ENCODE results near the gene MUSK.

DNA sequence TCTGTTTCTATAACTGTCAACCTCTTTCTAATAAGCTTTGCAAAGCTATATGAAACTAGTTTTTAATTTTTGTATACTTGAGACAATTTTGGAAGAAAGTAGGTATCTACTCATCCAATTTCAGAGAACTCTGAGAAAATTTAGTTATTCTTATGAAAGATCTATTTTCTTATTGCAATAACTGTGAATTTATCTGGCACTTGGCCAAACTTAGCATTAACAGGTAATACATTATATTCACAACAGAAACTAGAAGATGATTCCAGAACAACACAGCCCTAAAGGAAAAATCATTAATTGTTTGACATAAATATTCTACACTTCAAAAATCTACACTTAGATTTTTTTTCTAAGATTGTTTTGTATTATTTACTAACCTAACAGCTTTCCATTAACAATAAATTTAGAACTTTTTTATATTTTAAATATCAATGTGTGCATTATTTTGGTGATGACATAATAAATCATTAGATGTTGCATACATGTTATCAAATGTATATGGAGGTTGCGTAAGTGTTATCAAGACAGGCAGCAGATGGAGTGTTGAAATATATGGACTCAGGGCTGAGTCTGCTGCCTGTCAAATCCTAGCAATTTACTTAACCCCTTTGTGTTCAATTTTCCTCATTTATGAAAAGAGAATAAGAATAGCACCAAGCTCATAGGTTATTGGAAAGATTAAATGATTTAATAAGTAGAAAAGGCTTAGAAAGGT, 141.8 kb downstream of the MUSK start:
- TF ChIP-seq, protein P1, sequence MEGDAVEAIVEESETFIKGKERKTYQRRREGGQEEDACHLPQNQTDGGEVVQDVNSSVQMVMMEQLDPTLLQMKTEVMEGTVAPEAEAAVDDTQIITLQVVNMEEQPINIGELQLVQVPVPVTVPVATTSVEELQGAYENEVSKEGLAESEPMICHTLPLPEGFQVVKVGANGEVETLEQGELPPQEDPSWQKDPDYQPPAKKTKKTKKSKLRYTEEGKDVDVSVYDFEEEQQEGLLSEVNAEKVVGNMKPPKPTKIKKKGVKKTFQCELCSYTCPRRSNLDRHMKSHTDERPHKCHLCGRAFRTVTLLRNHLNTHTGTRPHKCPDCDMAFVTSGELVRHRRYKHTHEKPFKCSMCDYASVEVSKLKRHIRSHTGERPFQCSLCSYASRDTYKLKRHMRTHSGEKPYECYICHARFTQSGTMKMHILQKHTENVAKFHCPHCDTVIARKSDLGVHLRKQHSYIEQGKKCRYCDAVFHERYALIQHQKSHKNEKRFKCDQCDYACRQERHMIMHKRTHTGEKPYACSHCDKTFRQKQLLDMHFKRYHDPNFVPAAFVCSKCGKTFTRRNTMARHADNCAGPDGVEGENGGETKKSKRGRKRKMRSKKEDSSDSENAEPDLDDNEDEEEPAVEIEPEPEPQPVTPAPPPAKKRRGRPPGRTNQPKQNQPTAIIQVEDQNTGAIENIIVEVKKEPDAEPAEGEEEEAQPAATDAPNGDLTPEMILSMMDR (conservative IDR thresholded peaks at IDR 0.05; ENCODE audit: low read depth, low read length) = no peak
- no peak for TF ChIP-seq EZH2phosphoT487 (IDR thresholded peaks at IDR 0.05; ENCODE audit: borderline replicate concordance, low read length)
- TF ChIP-seq EZH2 (IDR thresholded peaks at IDR 0.05; ENCODE audit: low read length, unreplicated experiment) = no peak

Measured in PC-3 (cell line).